HFFc6 (cell line): Measurements from ENCODE around the gene DENND1C. TPM values are rescaled to one million over a fixed set of nuclear protein-coding genes. Genes with fewer than 3 reads are reported as not detected.
A peak's percentile ranks its signal among the peaks of the same experiment; 100 is the strongest.

ENCODE experiments used
- DNase-seq: peaks from one replicate; pipeline ENCODE4 v3.0.0-alpha.2; 2018
- H3K27ac Mint-ChIP-seq: 2 replicates; pipeline ENCODE4 v1.8.0; 2020; ENCODE audit warnings: mild to moderate bottlenecking, mixed read lengths
- H3K27me3 Mint-ChIP-seq: 2 replicates; pipeline ENCODE4 v1.8.0; 2021; ENCODE audit warnings: mild to moderate bottlenecking, moderate library complexity, mixed read lengths; ENCODE audit not compliant: insufficient read depth
- H3K36me3 Mint-ChIP-seq: 2 replicates; pipeline ENCODE4 v1.8.0; 2021; ENCODE audit warnings: low read depth, mixed read lengths
- H3K4me1 Mint-ChIP-seq: 2 replicates; pipeline ENCODE4 v1.8.0; 2020; ENCODE audit warnings: low read depth, mixed read lengths
- H3K4me3 Mint-ChIP-seq: 2 replicates; pipeline ENCODE4 v1.8.0; 2020; ENCODE audit warnings: mild to moderate bottlenecking, moderate library complexity, mixed read lengths
- H3K9me3 Mint-ChIP-seq: 2 replicates; pipeline ENCODE4 v1.8.0; 2020; ENCODE audit warnings: mild to moderate bottlenecking, mixed read lengths
- CTCF ChIP-seq: fragments of 200-600 bp; sonication (generic); IDR thresholded peaks from 2 replicates; pipeline ENCODE4 v1.5.0; 2021; ENCODE audit warnings: antibody characterized with exemption, mild to moderate bottlenecking
- total RNA-seq, 6 experiments: library from RNA; stranded (reverse); fragmentation: NEBNext Ultra II Directional; extraction: Animal tissue kit (Norgen Biotek cat#: 25700); gene quantifications; 2 replicates in 1 of 6; 3 replicates in 5 of 6; pipeline ENCODE4 v1.2.3, GENCODE V29; 2021

The DENND1C gene
- total RNA-seq, 6 experiments from 2014 or later = not detected

GRCh38 chr19:6518145-6518911, 36.7 kb upstream of the DENND1C start:
- no peak for TF ChIP-seq CTCF
- Mint-ChIP-seq H3K36me3 (no peaks in the 10 kb centered on the region), H3K9me3 (no peaks in the 10 kb centered on the region), H3K4me1 (peaks cover 37% of the 10 kb centered on the region), H3K27ac (no peak overlapping the region), H3K27me3 (peaks cover 12% of the 10 kb centered on the region), H3K4me3 (no peak overlapping the region)
- DNase-seq = no peak

DNA sequence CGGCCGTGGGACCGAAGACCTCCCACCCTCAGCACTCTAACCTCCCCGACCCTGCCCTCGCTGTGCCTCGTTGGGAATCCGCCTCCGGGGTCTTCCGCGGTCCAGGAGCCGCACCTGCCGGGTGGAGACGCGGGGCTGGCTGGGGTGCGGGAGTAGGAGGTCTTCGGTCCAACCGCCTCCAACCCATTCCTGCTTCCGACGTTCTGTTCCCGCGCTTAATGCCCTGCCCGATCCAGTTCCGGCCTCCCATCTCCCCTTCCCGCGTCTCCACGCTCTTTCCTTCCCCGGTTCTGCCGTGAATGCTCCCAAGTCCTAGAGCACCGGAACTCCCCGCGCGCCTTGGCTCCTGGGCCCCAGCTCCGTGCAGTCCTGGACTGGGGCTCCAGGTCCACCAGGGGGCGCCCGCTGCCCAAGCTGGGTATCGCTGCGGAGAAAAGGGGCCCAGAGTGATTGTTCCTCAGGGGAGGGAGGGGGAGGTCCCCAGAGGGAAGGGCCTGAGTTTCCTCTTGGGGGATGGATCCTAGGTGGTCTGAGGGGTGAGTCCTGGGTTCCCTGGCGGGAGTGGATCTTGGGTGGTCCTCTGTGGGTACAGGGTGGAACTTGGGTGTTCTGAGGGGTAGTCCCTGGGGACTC, 35.2 kb upstream of the DENND1C start:
- H3K36me3 Mint-ChIP-seq = no peaks in the 10 kb centered on the region
- H3K4me1 Mint-ChIP-seq = peaks cover 33% of the 10 kb centered on the region
- peak overlapping the region; percentile 88 for H3K27ac Mint-ChIP-seq
- no peaks in the 10 kb centered on the region for H3K9me3 Mint-ChIP-seq
- TF ChIP-seq CTCF = peak; percentile 98
- peaks cover 10% of the 10 kb centered on the region for H3K27me3 Mint-ChIP-seq
- peak; percentile 69 for DNase-seq
- H3K4me3 Mint-ChIP-seq = peak overlapping the region; percentile 93

DNA sequence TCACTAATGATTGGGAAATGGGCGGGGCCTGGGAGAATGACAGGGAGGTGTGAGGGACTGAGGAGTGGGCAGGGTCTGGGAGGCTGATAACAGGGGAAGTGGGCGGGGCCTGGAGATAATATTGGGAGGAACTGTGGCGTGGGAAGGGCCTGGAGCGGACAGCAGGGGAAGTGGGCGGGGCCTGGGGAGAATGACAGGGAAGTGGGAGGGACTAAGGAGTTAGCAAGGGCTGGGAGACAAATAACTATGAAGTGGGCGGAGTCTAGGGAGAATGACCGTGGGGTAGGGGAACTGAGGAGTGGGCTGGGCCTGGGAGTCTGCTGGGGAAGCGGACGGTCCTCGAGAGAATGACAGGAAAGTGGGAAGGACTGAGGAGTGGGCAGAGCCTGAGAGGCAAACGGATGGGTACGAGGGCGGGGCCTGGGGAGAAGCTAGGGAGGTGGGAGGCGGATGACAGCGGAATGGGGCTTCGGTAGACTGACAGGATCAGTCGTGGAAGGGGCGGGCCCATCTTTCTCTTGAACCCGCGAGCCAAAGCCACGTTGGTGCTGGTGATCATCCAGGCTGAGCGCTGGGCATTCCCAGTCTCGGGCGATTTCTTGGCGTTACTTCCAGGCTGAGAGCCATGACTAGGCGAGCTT, 34.6 kb upstream of the DENND1C start:
- Mint-ChIP-seq H3K27me3 (peaks cover 10% of the 10 kb centered on the region), H3K4me1 (peaks cover 32% of the 10 kb centered on the region), H3K4me3 (peak overlapping the region; percentile 93), H3K27ac (peak overlapping the region; percentile 78), H3K36me3 (no peaks in the 10 kb centered on the region), H3K9me3 (no peaks in the 10 kb centered on the region)
- TF ChIP-seq CTCF = no peak
- DNase-seq = peak; percentile 82

GRCh38 chr19:6514926-6515544, 33.4 kb upstream of the DENND1C start:
- TF ChIP-seq CTCF = no peak
- H3K27ac Mint-ChIP-seq = no peak overlapping the region
- no peaks in the 10 kb centered on the region for H3K36me3 Mint-ChIP-seq

GRCh38 chr19:6514089-6514488, 32.5 kb upstream of the DENND1C start:
- H3K4me1 Mint-ChIP-seq = peaks cover 21% of the 10 kb centered on the region
- H3K27ac Mint-ChIP-seq = no peak overlapping the region
- peaks cover 8% of the 10 kb centered on the region for H3K27me3 Mint-ChIP-seq
- no peaks in the 10 kb centered on the region for H3K36me3 Mint-ChIP-seq
- no peak for TF ChIP-seq CTCF
- H3K9me3 Mint-ChIP-seq = no peaks in the 10 kb centered on the region
- H3K4me3 Mint-ChIP-seq = no peak overlapping the region
- no peak for DNase-seq

More at GRCh38 chr19:6514926-6515544, 33.4 kb upstream of the DENND1C start:
- Mint-ChIP-seq H3K27me3 (peaks cover 10% of the 10 kb centered on the region), H3K4me3 (no peak overlapping the region), H3K4me1 (peaks cover 28% of the 10 kb centered on the region), H3K9me3 (no peaks in the 10 kb centered on the region)
- DNase-seq = no peak
